Neural progenitor cell (in vitro differentiated cells): ENCODE measurements around the gene LHFPL2.

ENCODE experiments used
- EZH2 ChIP-seq: fragments of 200-600 bp; sonication (generic); IDR thresholded peaks from 2 replicates; pipeline ENCODE4 v1.6.1; 2017; ENCODE audit warnings: antibody characterized with exemption, mild to moderate bottlenecking, moderate library complexity
- TF ChIP-seq, protein P1 (sequence below): fragments of 200-600 bp; sonication (generic); IDR thresholded peaks from 2 replicates; pipeline ENCODE4 v1.5.1; 2017; ENCODE audit warnings: antibody characterized with exemption, mild to moderate bottlenecking

DNA sequence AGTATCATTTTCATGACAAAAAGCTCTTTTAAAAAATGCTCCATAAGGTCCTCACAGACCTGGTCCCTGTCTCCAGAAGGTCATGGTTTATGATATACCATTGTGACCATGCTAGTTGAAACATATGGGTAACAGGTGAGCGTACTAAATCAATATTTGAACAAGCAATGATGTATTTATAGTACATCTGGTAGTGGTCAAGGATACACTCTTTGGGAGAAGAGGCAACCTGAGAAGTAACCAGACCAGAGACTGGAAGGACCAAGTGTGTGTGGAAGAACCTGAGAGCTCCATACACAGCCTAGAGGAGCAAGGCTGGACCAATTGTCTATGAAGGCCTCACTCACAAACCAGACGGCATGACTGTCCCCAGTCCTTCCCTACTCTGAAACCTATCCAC is 55.1 kb downstream of the LHFPL2 start:
- TF ChIP-seq, protein P1, sequence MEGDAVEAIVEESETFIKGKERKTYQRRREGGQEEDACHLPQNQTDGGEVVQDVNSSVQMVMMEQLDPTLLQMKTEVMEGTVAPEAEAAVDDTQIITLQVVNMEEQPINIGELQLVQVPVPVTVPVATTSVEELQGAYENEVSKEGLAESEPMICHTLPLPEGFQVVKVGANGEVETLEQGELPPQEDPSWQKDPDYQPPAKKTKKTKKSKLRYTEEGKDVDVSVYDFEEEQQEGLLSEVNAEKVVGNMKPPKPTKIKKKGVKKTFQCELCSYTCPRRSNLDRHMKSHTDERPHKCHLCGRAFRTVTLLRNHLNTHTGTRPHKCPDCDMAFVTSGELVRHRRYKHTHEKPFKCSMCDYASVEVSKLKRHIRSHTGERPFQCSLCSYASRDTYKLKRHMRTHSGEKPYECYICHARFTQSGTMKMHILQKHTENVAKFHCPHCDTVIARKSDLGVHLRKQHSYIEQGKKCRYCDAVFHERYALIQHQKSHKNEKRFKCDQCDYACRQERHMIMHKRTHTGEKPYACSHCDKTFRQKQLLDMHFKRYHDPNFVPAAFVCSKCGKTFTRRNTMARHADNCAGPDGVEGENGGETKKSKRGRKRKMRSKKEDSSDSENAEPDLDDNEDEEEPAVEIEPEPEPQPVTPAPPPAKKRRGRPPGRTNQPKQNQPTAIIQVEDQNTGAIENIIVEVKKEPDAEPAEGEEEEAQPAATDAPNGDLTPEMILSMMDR: no peak
- no peak for TF ChIP-seq EZH2
